GM12891 (cell line): ENCODE data around the gene GNAO1.

Experiments used
- DNase-seq: peaks from one replicate; pipeline ENCODE4 v3.0.0; 2011; ENCODE audit warnings: low spot score; ENCODE audit not compliant: insufficient read length
- FAIRE-seq: peaks from 2 replicates; lab custom pipeline; 2011; peaks lifted over from hg19 to GRCh38; lab: Jason Lieb, UNC
- PAX5 ChIP-seq: IDR thresholded peaks from 2 replicates; pipeline ENCODE4 v1.6.1; 2011; ENCODE audit warnings: low read length, moderate library complexity, mild to moderate bottlenecking; ENCODE audit not compliant: insufficient read depth, severe bottlenecking
- POLR2A ChIP-seq: IDR thresholded peaks from 2 replicates; pipeline ENCODE4 v1.6.1; 2011; ENCODE audit warnings: low read depth, low read length, control low read depth
- POLR2AphosphoS5 ChIP-seq: IDR thresholded peaks from 2 replicates; pipeline ENCODE4 v1.6.1; 2011; ENCODE audit warnings: low read depth, low read length, control low read depth
- POU2F2 ChIP-seq: IDR thresholded peaks from 2 replicates; pipeline ENCODE4 v1.6.1; 2011; ENCODE audit warnings: low read depth, mild to moderate bottlenecking, control low read depth, low read length, moderate library complexity
- SPI1 ChIP-seq: IDR thresholded peaks from 2 replicates; pipeline ENCODE4 v1.6.1; 2011; ENCODE audit warnings: low read depth, low read length, control low read depth
- TAF1 ChIP-seq: IDR thresholded peaks from 2 replicates; pipeline ENCODE4 v1.6.1; 2011; ENCODE audit warnings: low read depth, low read length, control low read depth

Gene GNAO1

DNA sequence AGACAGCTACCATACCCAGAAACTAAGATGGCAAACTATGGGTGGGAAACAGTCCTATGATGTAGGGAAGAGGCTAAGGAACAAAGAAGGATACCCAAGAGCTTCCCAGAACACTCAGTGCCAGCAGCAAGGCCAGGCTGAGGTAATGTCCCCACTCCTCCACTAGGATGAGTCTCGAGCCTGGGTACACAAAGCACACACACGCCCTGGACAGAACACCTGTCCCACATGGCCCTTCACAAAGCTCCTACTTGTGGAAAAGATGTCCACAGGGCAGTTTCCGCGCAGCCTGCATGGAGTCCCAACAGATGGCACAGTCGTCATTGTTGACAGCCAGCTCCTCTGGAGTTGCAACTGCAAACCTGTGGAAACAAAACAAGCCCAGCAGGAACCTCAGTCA is 210.2 kb downstream of the GNAO1 start:
- FAIRE-seq, result no peak
- TF ChIP-seq SPI1 (no peak), POLR2AphosphoS5 (no peak), POU2F2 (no peak), PAX5 (no peak), POLR2A (no peak)
- peak; percentile 21 for DNase-seq

GRCh38 chr16:56405977-56406672 is 214.8 kb downstream of the GNAO1 start:
- TF ChIP-seq TAF1 (no peak), POLR2A (no peak), SPI1 (no peak)
- no peak for FAIRE-seq
- no peak for DNase-seq
